ENCODE measurements around the gene PRSS27. TPM values are rescaled to one million over a fixed set of nuclear protein-coding genes. Genes with fewer than 3 reads are reported as not detected.

The PRSS27 gene
- total RNA-seq, 2 donors from 2014 or later: 3.7 to 4.2 TPM

GRCh38 chr16:2708290-2708639 lies 11.8 kb downstream of the PRSS27 start:
- 95% methylated on average over 12 to 14 of the region's 14 CpGs for WGBS, 2 experiments (ENCODE audit: insufficient coverage in 1 of 2, insufficient read length in 1 of 2)

GRCh38 chr16:2707368-2708289 lies 12.4 kb downstream of the PRSS27 start:
- Histone ChIP-seq H3K9ac (ENCODE audit: extremely low read depth, low read length, poor library complexity, severe bottlenecking) (no peak overlapping the region), H3K36me3 (ENCODE audit: control insufficient read depth, insufficient read depth, low read length) (peaks cover 15% of the 10 kb centered on the region), H3K9me3 (ENCODE audit: control insufficient read depth, low read length) (no peaks in the 10 kb centered on the region), H3K27me3 (ENCODE audit: control insufficient read depth, insufficient read depth, low read length, poor library complexity, severe bottlenecking) (no peaks in the 10 kb centered on the region), H3K4me3 (ENCODE audit: low read length) (no peak overlapping the region), H3K27ac (ENCODE audit: low read depth, low read length) (no peak overlapping the region), H3K4me1 (ENCODE audit: control insufficient read depth, insufficient read depth, low read length) (no peaks in the 10 kb centered on the region)
- H3K36me3 Mint-ChIP-seq (ENCODE audit: low read depth): peaks cover 14% of the 10 kb centered on the region
- no peaks in the 10 kb centered on the region for H3K9me3 Mint-ChIP-seq
- 95 to 96% methylated on average over 43 to 51 of the region's 51 CpGs for WGBS, 2 experiments (ENCODE audit: insufficient coverage in 1 of 2, insufficient read length in 1 of 2)
- no peak for DNase-seq
- no peak overlapping the region for H3K4me3 Mint-ChIP-seq
- H3K27ac Mint-ChIP-seq: no peak overlapping the region
- no peaks in the 10 kb centered on the region for H3K27me3 Mint-ChIP-seq (ENCODE audit: insufficient read depth)
- H3K4me1 Mint-ChIP-seq: no peaks in the 10 kb centered on the region
- no peak for TF ChIP-seq CTCF (conservative IDR thresholded peaks at IDR 0.05)

More at GRCh38 chr16:2708290-2708639, 11.8 kb downstream of the PRSS27 start:
- peaks cover 15% of the 10 kb centered on the region for H3K36me3 ChIP-seq (ENCODE audit: control insufficient read depth, insufficient read depth, low read length)
- no peak for DNase-seq
- no peak overlapping the region for H3K4me3 Mint-ChIP-seq
- H3K27ac Mint-ChIP-seq: no peak overlapping the region
- no peaks in the 10 kb centered on the region for H3K9me3 Mint-ChIP-seq
- H3K27me3 Mint-ChIP-seq (ENCODE audit: insufficient read depth): no peaks in the 10 kb centered on the region
- no peaks in the 10 kb centered on the region for H3K9me3 ChIP-seq (ENCODE audit: control insufficient read depth, low read length)
- TF ChIP-seq CTCF (conservative IDR thresholded peaks at IDR 0.05): no peak
- H3K27me3 ChIP-seq (ENCODE audit: control insufficient read depth, insufficient read depth, low read length, poor library complexity, severe bottlenecking): no peaks in the 10 kb centered on the region
- H3K4me1 Mint-ChIP-seq: no peaks in the 10 kb centered on the region
- H3K27ac ChIP-seq (ENCODE audit: low read depth, low read length): no peak overlapping the region
- peaks cover 14% of the 10 kb centered on the region for H3K36me3 Mint-ChIP-seq (ENCODE audit: low read depth)
- no peaks in the 10 kb centered on the region for H3K4me1 ChIP-seq (ENCODE audit: control insufficient read depth, insufficient read depth, low read length)
- H3K9ac ChIP-seq (ENCODE audit: extremely low read depth, low read length, poor library complexity, severe bottlenecking): no peak overlapping the region
- H3K4me3 ChIP-seq (ENCODE audit: low read length): no peak overlapping the region

GRCh38 chr16:2706611-2707311 lies 13.3 kb downstream of the PRSS27 start:
- no peaks in the 10 kb centered on the region for H3K9me3 Mint-ChIP-seq
- H3K27ac Mint-ChIP-seq: no peak overlapping the region
- H3K4me3 Mint-ChIP-seq: no peak overlapping the region
- Histone ChIP-seq H3K9ac (ENCODE audit: extremely low read depth, low read length, poor library complexity, severe bottlenecking) (no peak overlapping the region), H3K36me3 (ENCODE audit: control insufficient read depth, insufficient read depth, low read length) (peaks cover 15% of the 10 kb centered on the region), H3K9me3 (ENCODE audit: control insufficient read depth, low read length) (no peaks in the 10 kb centered on the region), H3K27me3 (ENCODE audit: control insufficient read depth, insufficient read depth, low read length, poor library complexity, severe bottlenecking) (no peaks in the 10 kb centered on the region), H3K27ac (ENCODE audit: low read depth, low read length) (no peak overlapping the region), H3K4me1 (ENCODE audit: control insufficient read depth, insufficient read depth, low read length) (no peaks in the 10 kb centered on the region), H3K4me3 (ENCODE audit: low read length) (no peak overlapping the region)
- H3K36me3 Mint-ChIP-seq (ENCODE audit: low read depth): peaks cover 14% of the 10 kb centered on the region
- no peaks in the 10 kb centered on the region for H3K4me1 Mint-ChIP-seq
- no peak for TF ChIP-seq CTCF (conservative IDR thresholded peaks at IDR 0.05)
- no peaks in the 10 kb centered on the region for H3K27me3 Mint-ChIP-seq (ENCODE audit: insufficient read depth)
- DNase-seq: no peak
- WGBS, 2 experiments (ENCODE audit: insufficient coverage in 1 of 2, insufficient read length in 1 of 2): 90 to 94% methylated on average over 14 to 22 of the region's 22 CpGs

Data from endodermal cell (in vitro differentiated cells).